GM12865 (cell line): ENCODE results near the gene CHCT1.
A peak's percentile ranks its signal among the peaks of the same experiment; 100 is the strongest.

Experiments
- DNase-seq: peaks from one replicate; pipeline ENCODE4 v3.0.0; 2010; ENCODE audit warnings: low read depth
- H3K4me3 ChIP-seq: 2 replicates; pipeline ENCODE4 v1.5.1; 2011; ENCODE audit warnings: mild to moderate bottlenecking, low read depth, low read length, control low read depth
- TF ChIP-seq, protein P1 (sequence below): IDR thresholded peaks from 2 replicates; pipeline ENCODE4 v1.5.1; 2011; ENCODE audit warnings: low read length, control low read depth, low read depth, inconsistent platforms; ENCODE audit not compliant: insufficient read depth; ENCODE audit errors: missing control alignments

The CHCT1 gene

DNA sequence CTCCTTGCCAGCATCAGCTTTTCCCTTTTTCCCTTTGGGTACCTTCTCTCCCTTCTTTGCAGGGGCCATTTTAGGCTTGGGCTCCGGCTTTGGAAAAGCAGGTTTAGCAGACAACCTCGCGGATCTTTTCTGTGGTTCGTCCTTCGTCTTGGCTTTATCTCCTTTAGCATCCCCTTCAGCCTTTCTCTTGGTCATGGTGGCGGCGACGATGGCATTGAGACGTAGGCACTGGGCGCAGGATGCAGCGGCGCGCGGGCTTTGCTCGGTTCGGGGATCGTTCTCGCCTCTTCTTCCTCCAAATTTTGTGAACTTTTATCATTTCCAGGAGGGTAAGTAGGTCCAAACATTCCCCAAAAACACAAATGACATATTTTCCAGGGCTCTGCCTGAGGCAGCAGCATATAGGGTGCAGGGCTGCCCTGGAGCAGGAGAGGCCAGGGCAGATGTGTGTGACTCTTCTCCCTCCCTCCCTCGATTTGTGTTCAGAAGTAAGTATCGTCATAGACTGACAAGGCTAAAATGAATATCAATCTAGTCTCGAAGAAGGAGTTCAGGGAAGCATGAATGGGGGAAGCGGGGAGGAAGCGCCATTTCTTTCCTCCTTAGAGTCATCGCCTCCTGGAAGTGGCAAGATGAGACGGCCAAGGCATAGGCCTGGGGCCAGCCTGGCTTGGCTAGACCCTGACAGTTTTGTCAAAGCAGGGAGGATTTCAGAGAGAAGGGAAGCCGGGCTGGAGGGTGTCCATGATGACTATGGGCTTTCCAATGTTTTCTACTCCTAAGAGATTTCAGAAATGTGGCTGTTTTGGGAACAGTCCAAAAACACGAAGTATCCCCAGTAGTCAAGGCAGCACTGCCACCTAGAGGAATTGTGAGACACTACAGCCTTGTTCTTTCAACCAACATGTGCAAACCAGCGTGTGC is 13.2 kb downstream of the CHCT1 start:
- no peak overlapping the region for H3K4me3 ChIP-seq
- peak; percentile 76 for DNase-seq
- TF ChIP-seq, protein P1, sequence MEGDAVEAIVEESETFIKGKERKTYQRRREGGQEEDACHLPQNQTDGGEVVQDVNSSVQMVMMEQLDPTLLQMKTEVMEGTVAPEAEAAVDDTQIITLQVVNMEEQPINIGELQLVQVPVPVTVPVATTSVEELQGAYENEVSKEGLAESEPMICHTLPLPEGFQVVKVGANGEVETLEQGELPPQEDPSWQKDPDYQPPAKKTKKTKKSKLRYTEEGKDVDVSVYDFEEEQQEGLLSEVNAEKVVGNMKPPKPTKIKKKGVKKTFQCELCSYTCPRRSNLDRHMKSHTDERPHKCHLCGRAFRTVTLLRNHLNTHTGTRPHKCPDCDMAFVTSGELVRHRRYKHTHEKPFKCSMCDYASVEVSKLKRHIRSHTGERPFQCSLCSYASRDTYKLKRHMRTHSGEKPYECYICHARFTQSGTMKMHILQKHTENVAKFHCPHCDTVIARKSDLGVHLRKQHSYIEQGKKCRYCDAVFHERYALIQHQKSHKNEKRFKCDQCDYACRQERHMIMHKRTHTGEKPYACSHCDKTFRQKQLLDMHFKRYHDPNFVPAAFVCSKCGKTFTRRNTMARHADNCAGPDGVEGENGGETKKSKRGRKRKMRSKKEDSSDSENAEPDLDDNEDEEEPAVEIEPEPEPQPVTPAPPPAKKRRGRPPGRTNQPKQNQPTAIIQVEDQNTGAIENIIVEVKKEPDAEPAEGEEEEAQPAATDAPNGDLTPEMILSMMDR: peak; percentile 88

DNA sequence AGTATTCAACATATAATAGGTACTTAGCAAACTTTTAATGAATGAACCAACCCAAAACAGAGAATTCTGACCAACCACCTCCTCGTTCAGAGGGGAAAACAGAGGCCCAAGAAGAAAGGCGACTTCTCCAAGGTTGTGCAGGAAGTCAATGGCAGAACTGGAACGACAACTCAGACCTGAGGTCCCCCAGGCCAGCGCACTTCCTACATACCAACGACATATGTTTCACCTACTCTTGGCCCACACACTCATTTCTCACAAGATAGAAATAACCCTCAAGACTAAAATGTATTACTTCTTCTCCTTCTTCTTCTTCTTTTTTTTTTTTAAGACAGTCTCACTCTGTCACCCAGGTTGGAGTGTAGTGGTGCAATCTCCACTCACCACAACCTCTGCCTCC is 14.4 kb downstream of the CHCT1 start:
- TF ChIP-seq, protein P1: no peak
- peak; percentile 37 for DNase-seq
- H3K4me3 ChIP-seq: no peak overlapping the region

DNA sequence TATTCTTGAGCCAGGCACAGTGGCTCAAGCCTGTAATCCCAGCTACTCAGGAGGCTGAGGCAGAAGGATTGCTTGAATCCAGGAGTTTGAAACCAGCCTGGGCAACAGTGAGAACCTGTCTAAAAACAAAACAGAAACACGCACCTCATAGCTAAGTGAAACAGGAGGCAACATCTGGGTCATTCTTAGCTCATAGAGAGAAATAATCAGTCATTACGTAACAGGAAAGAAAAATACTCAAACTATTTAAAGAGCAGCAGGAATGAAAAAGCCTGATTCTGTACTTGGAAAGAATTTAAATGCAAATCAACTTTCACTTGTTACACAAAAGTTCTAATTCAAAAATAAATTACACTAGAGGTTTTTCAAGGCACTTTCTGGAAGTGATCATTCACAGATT is 17.2 kb downstream of the CHCT1 start:
- H3K4me3 ChIP-seq: no peak overlapping the region
- TF ChIP-seq, protein P1: no peak

DNA sequence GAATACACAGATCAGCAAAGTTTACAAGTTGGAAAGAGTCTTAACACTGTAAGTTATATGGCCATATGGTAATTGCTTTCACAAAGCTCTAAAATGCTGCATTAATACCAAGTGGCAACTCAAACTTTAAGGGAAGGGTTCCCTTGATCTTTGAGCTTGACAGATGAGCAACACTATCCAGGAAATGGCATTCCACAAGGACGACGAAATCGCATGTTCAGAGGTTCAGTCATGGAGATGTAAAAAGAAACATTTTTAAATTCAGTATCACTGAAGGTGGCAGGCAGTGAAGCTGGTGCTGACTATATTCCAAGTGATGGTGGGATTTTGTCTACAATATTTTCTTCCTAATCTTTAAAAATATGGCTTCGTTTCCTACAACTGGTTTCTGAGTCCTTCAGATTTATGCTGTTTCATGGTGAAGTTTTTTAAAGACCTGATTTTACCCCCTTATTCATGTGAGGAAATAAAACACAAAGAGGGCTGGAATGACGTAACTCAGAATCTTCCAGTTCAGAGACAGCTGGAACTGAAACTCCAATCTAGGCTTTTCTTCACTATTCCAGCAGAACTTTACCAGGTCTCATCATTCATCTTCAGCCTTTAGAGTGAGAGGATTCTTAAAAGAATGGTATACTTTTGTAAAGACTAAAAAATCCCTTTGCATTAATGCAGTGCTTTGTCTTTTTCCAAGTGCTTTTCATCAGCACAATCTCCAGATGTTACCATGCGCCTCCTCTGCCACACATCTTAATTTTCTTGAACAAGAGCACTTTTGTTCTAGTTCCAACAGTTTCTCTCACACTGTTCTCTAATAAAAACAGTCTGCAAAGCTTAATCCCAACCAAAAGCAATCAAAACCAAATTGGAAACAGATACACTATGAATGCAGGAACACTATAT is 20.2 kb downstream of the CHCT1 start:
- no peak overlapping the region for H3K4me3 ChIP-seq
- DNase-seq: no peak
- TF ChIP-seq, protein P1: no peak

More for the DNA sequence above, 17.2 kb downstream of the CHCT1 start:
- DNase-seq: peak; percentile 50

DNA sequence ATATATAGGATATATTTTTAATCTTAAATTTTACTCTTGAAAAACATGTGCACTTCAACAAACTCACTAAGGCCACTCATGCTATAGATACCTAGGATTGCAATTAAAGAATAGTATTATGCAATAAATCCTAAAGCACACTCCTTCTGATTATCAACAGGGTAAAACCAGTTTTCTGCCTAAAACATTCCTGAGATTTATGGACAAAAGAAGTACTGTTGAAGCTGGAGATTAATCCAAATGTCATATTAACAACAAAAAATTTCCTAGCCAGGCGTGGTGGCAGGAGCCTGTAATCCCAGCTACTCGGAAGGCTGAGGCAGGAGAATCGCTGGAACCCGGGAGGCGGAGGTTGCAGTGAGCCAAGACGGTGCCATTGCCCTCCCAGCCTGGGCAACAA is 21.4 kb downstream of the CHCT1 start:
- no peak for DNase-seq
- no peak overlapping the region for H3K4me3 ChIP-seq
- TF ChIP-seq, protein P1: no peak

DNA sequence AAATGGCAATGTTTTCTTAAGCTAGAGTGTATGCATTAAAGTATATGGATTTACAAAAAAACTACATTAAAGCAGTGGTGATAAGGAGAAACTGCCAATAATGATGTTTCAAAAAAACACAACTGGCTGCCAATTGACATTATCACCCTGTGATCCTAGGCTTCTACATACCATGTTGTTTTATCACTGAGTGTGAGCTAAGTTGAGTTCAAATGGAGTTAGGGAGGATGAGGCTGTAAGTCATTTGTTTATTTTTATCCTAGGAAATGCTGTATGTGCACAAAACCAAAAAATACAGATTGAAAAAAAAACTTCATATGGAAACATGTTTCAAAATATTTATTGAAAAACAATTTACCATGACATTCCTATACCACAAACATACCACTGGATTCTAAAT is 22.9 kb downstream of the CHCT1 start:
- DNase-seq: no peak
- TF ChIP-seq, protein P1: no peak
- H3K4me3 ChIP-seq: no peak overlapping the region
